GM20000 (cell line): ENCODE measurements around the gene MNT.
A peak's percentile ranks its signal among the peaks of the same experiment; 100 is the strongest.

Source experiments
- DNase-seq: peaks from one replicate; pipeline ENCODE4 v3.0.0; 2012; ENCODE audit warnings: low spot score
- CTCF ChIP-seq: IDR thresholded peaks from 2 replicates; pipeline ENCODE4 v1.5.1; 2012; ENCODE audit warnings: mild to moderate bottlenecking, control low read depth; ENCODE audit errors: extremely low read depth, missing control alignments

The MNT gene

GRCh38 chr17:2338315-2338657, 62.6 kb downstream of the MNT start:
- no peak for DNase-seq
- TF ChIP-seq CTCF, result no peak

DNA sequence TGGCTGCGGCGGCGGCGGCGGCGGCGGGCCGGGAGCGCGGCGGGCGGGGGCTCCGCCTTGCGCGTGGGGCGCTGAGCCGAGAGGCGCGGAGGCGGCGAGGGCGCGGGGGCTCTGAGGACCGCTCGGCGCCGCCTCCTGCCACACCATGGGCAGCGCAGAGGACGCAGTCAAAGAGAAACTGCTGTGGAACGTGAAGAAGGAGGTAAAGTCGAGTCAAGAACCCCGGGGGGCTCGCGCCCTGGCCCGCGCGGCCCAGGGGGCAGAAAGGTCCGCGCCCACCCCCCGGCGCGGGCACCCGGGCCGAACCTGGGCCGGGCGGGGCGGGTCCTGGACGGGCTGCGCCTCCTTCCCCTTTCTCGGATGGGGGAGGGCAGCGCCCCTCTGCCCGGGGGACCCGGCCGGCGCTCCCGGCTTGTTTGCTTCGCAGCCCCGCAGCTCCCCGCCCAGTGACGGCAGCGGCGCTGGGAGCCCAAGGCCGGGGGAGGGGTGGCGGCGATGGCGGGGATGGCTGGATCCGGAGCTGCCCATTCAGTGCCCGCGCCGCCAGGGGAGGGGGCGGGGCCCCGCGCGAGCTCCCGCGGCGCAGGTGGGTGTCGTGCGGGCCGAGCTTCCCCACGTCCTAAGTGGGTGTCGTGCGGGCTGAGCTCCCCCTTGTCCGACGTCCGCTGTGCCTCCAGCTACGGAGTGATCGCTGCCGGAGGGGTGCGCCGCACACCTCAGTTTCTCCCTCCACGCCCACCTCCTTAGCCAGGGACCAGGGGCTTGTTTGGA, 63.1 kb downstream of the MNT start:
- DNase-seq, result peak; percentile 83
- no peak for TF ChIP-seq CTCF

GRCh38 chr17:2336852-2337543, 63.9 kb downstream of the MNT start, which contains the start of gene SGSM2:
Gene SGSM2, plus strand, starts transcription at chr17:2337501. Its CDS starts 188 bp downstream, at chr17:2337689.
- TF ChIP-seq CTCF, result no peak
- DNase-seq, result peak; percentile 95

DNA sequence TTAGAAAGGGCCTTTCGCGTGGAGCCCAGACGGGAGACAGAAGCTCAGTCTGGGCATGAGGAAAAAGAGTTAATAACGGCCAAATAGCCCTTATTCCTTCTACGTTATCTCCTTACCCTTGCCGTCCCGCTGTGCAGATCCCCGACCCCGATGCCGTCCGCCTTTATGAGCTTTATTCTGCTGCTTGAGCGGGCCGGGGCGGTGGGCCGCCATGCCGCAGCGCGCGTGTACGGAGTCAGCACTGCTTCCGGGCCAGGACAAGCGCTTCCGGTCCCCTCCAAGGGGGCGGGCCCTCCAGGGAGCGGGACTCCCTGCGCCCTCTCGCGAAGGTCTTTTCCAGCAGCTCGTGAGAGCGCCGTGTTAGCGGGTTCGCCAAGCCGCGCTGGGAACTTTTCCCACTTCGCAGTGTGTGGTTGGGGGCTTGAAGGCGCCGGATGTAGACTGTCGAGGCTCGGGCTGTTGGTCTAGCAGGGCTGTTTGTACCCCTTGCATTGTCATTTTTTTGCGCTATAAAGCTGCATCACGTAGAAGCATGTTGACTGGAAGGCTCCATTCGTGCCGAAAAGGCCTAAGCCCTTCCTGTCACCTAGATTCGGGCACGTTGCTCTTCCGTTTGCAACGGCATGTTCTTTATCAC, 64.5 kb downstream of the MNT start, which contains the start of gene TSR1:
TSR1 (minus strand) TSS at position 243 of the 637 bp plus-strand sequence; CDS start at position 213, 30 bp downstream.
- TF ChIP-seq CTCF, result peak; percentile 35
- DNase-seq, result peak; percentile 99

DNA sequence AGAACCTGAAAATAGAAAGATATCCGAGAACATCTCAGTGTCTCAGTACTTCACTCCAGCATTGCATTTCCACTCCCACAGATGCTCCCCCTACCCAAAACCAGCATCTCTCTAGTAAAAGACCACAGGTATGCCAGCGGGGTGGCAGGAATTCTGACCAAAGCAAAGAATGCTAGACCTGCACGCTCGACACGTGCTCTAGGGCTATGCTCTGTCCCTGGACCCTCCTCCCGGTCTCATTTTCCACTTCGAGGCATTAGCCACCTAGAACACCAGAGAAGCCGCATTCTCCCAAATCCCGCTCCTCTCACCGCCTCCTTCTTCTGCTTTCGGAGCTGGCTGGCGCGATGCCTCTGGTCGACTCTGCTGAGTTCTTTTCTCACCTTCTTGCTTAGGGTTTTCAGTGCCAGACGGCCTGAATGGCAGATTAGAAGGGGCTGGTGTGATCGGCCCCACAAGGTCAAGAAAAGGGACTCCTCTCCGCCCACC, 65.1 kb downstream of the MNT start:
- TF ChIP-seq CTCF, result no peak
- DNase-seq, result no peak
